Osteoblast (primary cell): ENCODE measurements around the gene MZT2B. TPM values are rescaled to one million over a fixed set of nuclear protein-coding genes. Genes with fewer than 3 reads are reported as not detected.
A peak's percentile ranks its signal among the peaks of the same experiment; 100 is the strongest.
"Not testable (repeated sequence)": the region's sequence is repeated elsewhere in the genome, so short reads cannot be mapped to it uniquely, and the experiment has no call there.

Source experiments
- DNase-seq: peaks from one replicate; pipeline ENCODE4 v3.0.0; 2011; ENCODE audit warnings: low spot score, mixed read lengths; ENCODE audit not compliant: insufficient read length; ENCODE audit errors: missing footprints
- H2AFZ ChIP-seq: 2 replicates; pipeline ENCODE4 v1.6.0; 2011; ENCODE audit warnings: mild to moderate bottlenecking, low read length
- H3K27ac ChIP-seq: 2 replicates; pipeline ENCODE4 v1.5.1; 2011; ENCODE audit warnings: mild to moderate bottlenecking, low read depth, low read length, moderate library complexity
- H3K27me3 ChIP-seq: 2 replicates; pipeline ENCODE4 v1.6.0; 2012; ENCODE audit warnings: mild to moderate bottlenecking, control low read depth, inconsistent platforms, low read length, moderate library complexity; ENCODE audit not compliant: insufficient read depth
- H3K36me3 ChIP-seq: 2 replicates; pipeline ENCODE4 v1.5.1; 2011; ENCODE audit warnings: mild to moderate bottlenecking, low read length, control low read depth, moderate library complexity; ENCODE audit not compliant: insufficient read depth
- H3K4me1 ChIP-seq: 2 replicates; pipeline ENCODE4 v1.5.1; 2011; ENCODE audit warnings: mild to moderate bottlenecking, low read length, control low read depth, moderate library complexity; ENCODE audit not compliant: insufficient read depth
- H3K4me2 ChIP-seq: 2 replicates; pipeline ENCODE4 v1.6.0; 2011; ENCODE audit warnings: mild to moderate bottlenecking, low read length; ENCODE audit not compliant: insufficient read depth
- H3K4me3 ChIP-seq: fragments of 200-600 bp; sonication (generic); 3 replicates; pipeline ENCODE4 v1.5.1; 2012; ENCODE audit warnings: mild to moderate bottlenecking, low read length, inconsistent platforms; ENCODE audit not compliant: insufficient read depth
- H3K79me2 ChIP-seq: 2 replicates; pipeline ENCODE4 v1.6.0; 2012; ENCODE audit warnings: mild to moderate bottlenecking, low read length, control low read depth, inconsistent platforms; ENCODE audit not compliant: insufficient read depth
- H3K9me3 ChIP-seq: 2 replicates; pipeline ENCODE4 v1.5.1; 2011; ENCODE audit warnings: low read depth, low read length, control low read depth
- H4K20me1 ChIP-seq: 2 replicates; pipeline ENCODE4 v1.6.0; 2012; ENCODE audit warnings: mild to moderate bottlenecking, low read length, control low read depth; ENCODE audit not compliant: insufficient read depth
- total RNA-seq: library from RNA; depleted of rRNA; stranded (reverse); fragments of >200 nt; gene quantifications from 2 replicates; pipeline ENCODE4 v1.2.3, GENCODE V29; 2012

MZT2B gene
- total RNA-seq, 1 donor: 128 TPM

- H3K4me2 ChIP-seq, H2AFZ ChIP-seq, DNase-seq, H4K20me1 ChIP-seq, H3K4me3 ChIP-seq, H3K4me1 ChIP-seq, H3K27me3 ChIP-seq, H3K36me3 ChIP-seq, H3K79me2 ChIP-seq, H3K27ac ChIP-seq, H3K9me3 ChIP-seq: not testable (repeated sequence)
Measured at GRCh38 chr2:130139331-130140280, 42.5 kb upstream of the MZT2B start.

DNA sequence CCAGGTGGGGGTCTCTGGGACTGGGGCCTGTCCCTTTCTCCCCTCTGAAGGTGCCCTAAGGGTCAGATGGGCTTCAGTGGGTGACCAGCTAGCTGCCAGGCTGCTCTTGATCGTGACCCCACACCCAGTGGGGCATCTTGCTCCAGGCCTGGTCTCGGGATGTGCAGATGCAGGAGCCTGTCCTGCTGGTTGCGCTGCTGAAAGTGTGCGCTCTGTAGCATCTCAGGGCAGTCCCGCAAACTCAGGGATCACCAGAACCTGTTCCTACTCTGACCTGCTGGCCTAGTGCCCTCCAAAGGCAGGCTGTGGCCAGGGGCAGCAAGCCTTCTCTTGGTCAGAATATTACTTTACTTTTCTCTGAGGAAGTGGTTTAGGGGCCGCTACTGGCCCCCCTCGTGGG lies 41.5 kb upstream of the MZT2B start:
- H2AFZ ChIP-seq, H3K36me3 ChIP-seq, H3K9me3 ChIP-seq, DNase-seq, H3K27me3 ChIP-seq, H3K4me3 ChIP-seq, H3K79me2 ChIP-seq, H4K20me1 ChIP-seq, H3K27ac ChIP-seq, H3K4me1 ChIP-seq, H3K4me2 ChIP-seq: not testable (repeated sequence)

DNA sequence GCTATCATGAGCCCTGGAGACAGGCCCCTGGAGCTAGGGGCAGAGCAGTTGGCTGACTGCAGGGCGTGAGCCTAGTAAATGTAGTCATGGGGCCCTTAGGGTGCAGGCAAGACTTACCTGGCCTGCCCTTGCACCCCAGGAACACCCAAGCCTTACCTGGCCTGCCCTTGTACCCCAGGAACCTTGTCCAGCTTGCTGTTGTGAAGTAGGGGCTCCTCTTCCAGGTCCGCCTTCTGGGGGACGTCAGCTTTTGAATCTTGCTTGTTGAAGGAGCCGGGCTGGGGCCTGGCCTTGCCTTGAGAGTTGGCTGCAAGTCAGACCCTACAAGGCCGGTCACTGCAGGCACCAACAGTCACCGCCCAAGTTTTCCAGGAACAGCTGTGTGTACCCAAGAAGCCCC lies 41.1 kb upstream of the MZT2B start:
- not testable (repeated sequence) for H4K20me1 ChIP-seq, H3K9me3 ChIP-seq, H3K27ac ChIP-seq, H3K27me3 ChIP-seq, H3K79me2 ChIP-seq, H3K4me3 ChIP-seq, H3K4me2 ChIP-seq, H3K36me3 ChIP-seq, DNase-seq, H3K4me1 ChIP-seq, H2AFZ ChIP-seq

DNA sequence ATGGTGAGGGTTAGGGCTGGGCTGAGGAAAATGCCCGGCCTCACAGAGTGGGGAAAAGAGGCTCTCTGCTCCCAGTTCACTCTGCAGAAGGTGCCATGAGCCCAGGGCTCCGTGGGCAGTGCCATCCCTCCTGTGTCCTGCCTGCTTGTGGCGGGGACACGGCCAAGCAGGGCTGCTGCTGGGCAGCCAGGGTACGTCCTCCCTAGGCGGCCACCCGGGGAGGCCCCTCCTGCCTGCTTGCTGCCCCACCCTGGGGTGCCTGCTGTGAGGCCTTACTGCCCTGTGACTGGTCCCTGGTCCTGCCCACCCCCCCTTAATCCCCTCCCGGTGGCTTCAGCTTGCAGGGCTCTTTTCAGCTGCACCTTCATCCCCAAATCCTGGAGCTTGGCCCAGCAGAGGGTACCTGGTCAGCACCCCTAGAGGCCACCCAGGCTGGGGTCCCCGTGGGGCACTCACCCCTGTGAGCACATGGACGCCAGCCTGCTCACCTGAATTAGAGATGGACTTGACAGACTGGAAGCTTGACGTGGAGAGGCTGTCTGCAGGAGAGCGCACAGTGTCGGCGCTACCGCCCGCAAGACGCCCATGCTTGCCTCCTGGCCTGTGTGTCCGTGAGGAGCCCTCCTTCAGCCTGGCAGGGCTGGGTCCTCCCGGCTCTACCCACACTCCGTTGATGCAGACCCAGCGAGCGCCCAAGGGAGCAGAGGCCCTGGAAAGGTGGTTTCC lies 40.3 kb upstream of the MZT2B start:
- not testable (repeated sequence) for H3K4me1 ChIP-seq, H3K27me3 ChIP-seq, H3K9me3 ChIP-seq, H3K79me2 ChIP-seq, H3K4me3 ChIP-seq, H4K20me1 ChIP-seq, H3K4me2 ChIP-seq, H3K27ac ChIP-seq, H2AFZ ChIP-seq, H3K36me3 ChIP-seq
- DNase-seq: peak; percentile 35

DNA sequence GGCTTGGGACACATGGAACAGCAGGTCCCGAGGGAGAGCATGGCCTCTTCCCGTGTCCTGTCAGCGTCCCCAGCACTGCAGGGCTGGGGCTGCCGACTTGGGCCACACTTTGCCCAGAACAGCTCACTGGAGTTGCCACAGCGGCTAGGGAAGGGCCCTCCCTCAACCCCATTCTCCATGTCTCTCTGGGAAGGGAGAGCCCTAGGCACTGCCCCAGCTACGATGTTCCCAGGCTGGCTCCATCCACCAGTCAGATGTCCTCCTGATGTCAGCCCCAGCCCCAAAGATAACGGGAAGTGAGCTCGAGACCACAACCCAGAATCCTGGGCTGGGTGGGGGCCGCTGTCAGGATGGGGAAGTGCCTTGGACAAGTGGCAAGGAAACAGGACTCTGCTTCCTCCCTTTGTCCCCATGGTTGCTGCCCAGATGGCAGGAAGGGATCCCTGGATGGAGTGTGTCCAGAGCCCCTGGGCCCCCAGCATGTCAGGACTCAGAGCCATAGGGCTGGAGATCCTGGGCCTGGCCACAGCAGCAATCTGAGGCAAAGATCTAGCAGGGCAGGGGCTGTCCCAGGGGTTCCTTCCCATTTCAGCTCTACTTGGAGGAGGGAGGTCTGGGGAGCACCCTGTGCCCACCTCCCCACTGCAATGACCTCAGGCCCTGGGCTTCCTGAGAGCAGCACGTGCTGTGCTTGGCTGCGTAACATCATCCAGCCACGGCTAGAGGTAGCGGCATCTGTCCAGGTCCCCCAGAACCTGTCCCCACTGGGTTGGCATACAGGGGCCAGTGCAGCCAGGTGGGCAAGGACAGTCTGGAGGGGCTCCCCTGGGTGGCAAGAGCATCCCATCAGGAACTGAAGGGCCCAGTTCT lies 39.4 kb upstream of the MZT2B start:
- H4K20me1 ChIP-seq, H3K27ac ChIP-seq, H3K4me1 ChIP-seq, H3K4me2 ChIP-seq, H2AFZ ChIP-seq, H3K79me2 ChIP-seq, H3K27me3 ChIP-seq, H3K4me3 ChIP-seq, H3K9me3 ChIP-seq, H3K36me3 ChIP-seq: not testable (repeated sequence)
- peak; percentile 17 for DNase-seq

GRCh38 chr2:130143266-130144039 lies 38.6 kb upstream of the MZT2B start:
- H3K9me3 ChIP-seq, H3K36me3 ChIP-seq, H3K4me1 ChIP-seq, H3K4me3 ChIP-seq, H2AFZ ChIP-seq, H3K27ac ChIP-seq, H3K79me2 ChIP-seq, H4K20me1 ChIP-seq, H3K27me3 ChIP-seq, H3K4me2 ChIP-seq: not testable (repeated sequence)
- DNase-seq: peak; percentile 23

GRCh38 chr2:130145006-130145414 lies 37.1 kb upstream of the MZT2B start, which contains the start of gene CCDC74B:
Gene CCDC74B (minus strand): TSS chr2:130145112. CDS start chr2:130144996, 116 bp downstream.
- Histone ChIP-seq H2AFZ (peak within 1 kb of the TSS; percentile 56), H3K4me3 (peak within 1 kb of the TSS; percentile 56), H3K4me2 (peak within 1 kb of the TSS; percentile 55)
- H3K27ac ChIP-seq, H3K9me3 ChIP-seq, H4K20me1 ChIP-seq, H3K36me3 ChIP-seq, H3K79me2 ChIP-seq, H3K27me3 ChIP-seq, DNase-seq, H3K4me1 ChIP-seq: not testable (repeated sequence)

GRCh38 chr2:130148515-130148914 lies 33.5 kb upstream of the MZT2B start:
- not testable (repeated sequence) for H3K79me2 ChIP-seq, H3K4me1 ChIP-seq, H4K20me1 ChIP-seq, H2AFZ ChIP-seq, H3K4me3 ChIP-seq, DNase-seq, H3K9me3 ChIP-seq, H3K27me3 ChIP-seq, H3K27ac ChIP-seq, H3K4me2 ChIP-seq, H3K36me3 ChIP-seq
